BJ (cell line): Measurements from ENCODE around the gene MXD3. TPM values are rescaled to one million over a fixed set of nuclear protein-coding genes. Genes with fewer than 3 reads are reported as not detected.

Experiments used
- CTCF ChIA-PET: fragments of 350-600 bp; formaldehyde crosslinking; extraction: SDS; loops from one replicate; lab custom pipeline; 2021; ENCODE audit warnings: antibody characterized with exemption, inconsistent platforms; lab: Yijun Ruan, JAX
- POLR2A ChIA-PET: fragments of 300-600 bp; sonication (Branson Sonifier 250); formaldehyde crosslinking; extraction: SDS; loops from one replicate; lab custom pipeline; 2021; ENCODE audit warnings: antibody characterized with exemption; lab: Charles Lee
- DNase-seq: peaks from one replicate; pipeline ENCODE4 v3.0.0-alpha.2; 2011; ENCODE audit warnings: low read depth
- H3K27me3 ChIP-seq: 2 replicates; pipeline ENCODE4 v1.6.0; 2011; ENCODE audit warnings: low read length; ENCODE audit not compliant: control insufficient read depth, insufficient read depth
- H3K36me3 ChIP-seq: 2 replicates; pipeline ENCODE4 v1.5.1; 2011; ENCODE audit warnings: low read length; ENCODE audit not compliant: control insufficient read depth, insufficient read depth
- H3K4me3 ChIP-seq: 2 replicates; pipeline ENCODE4 v1.5.1; 2011; ENCODE audit warnings: low read depth, mild to moderate bottlenecking, control low read depth, low read length
- polyA plus RNA-seq: library from polyadenylated mRNA; depleted of rRNA; stranded (reverse); fragments of >200 nt; gene quantifications from 2 replicates; pipeline ENCODE4 v1.2.3, GENCODE V29; 2011
- TF ChIP-seq, protein P1 (sequence below): IDR thresholded peaks from 2 replicates; pipeline ENCODE4 v1.5.1; 2011; ENCODE audit warnings: low read depth, mild to moderate bottlenecking, control low read depth, inconsistent platforms, low read length, moderate library complexity; ENCODE audit not compliant: insufficient read depth

Gene MXD3
- polyA plus RNA-seq, 1 experiment = 18.1 TPM

GRCh38 chr5:177336603-177337494 is 25.2 kb upstream of the MXD3 start:
- TF ChIP-seq, protein P1, sequence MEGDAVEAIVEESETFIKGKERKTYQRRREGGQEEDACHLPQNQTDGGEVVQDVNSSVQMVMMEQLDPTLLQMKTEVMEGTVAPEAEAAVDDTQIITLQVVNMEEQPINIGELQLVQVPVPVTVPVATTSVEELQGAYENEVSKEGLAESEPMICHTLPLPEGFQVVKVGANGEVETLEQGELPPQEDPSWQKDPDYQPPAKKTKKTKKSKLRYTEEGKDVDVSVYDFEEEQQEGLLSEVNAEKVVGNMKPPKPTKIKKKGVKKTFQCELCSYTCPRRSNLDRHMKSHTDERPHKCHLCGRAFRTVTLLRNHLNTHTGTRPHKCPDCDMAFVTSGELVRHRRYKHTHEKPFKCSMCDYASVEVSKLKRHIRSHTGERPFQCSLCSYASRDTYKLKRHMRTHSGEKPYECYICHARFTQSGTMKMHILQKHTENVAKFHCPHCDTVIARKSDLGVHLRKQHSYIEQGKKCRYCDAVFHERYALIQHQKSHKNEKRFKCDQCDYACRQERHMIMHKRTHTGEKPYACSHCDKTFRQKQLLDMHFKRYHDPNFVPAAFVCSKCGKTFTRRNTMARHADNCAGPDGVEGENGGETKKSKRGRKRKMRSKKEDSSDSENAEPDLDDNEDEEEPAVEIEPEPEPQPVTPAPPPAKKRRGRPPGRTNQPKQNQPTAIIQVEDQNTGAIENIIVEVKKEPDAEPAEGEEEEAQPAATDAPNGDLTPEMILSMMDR = no peak
- ChIA-PET POLR2A (no interaction called here), CTCF (interaction anchor here (0.9 to 8.3 kb wide), 2 partner anchors 13 to 19 kb away, joined by 4 to 36 read pairs; no protein-coding TSS in a partner anchor)
- no peak for DNase-seq
- no peaks in the 10 kb centered on the region for H3K27me3 ChIP-seq
- no peak overlapping the region for H3K4me3 ChIP-seq
- H3K36me3 ChIP-seq = peaks cover 41% of the 10 kb centered on the region

DNA sequence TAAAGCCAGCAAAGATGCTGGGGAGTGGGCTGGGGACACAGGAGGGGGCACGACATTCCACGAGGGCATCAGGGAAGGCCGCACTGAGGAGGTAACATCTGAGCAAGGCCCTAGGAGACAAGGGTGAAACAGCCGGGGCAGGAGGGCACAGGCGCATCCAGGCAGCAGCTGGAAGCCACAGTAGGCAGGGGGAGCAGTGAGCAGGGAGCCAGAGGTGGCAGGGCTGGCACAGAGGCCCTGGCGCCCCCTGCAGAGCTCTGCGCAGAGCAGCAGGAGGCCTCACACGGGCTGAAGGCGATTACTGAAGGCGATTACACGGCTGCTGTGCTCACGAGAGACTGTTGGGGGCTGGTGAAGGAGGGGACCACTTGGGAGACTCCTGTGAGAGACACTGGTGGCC is 24.4 kb upstream of the MXD3 start:
- Histone ChIP-seq H3K36me3 (peaks cover 44% of the 10 kb centered on the region), H3K27me3 (no peaks in the 10 kb centered on the region), H3K4me3 (no peak overlapping the region)
- CTCF ChIA-PET = interaction anchor here (1.1 to 8.3 kb wide), 3 partner anchors 10 to 222 kb away, joined by 3 to 36 read pairs (median 3); no protein-coding TSS in a partner anchor
- POLR2A ChIA-PET = no interaction called here
- DNase-seq = no peak
- TF ChIP-seq, protein P1 = peak; percentile 39

GRCh38 chr5:177335701-177336065 is 24.0 kb upstream of the MXD3 start:
- TF ChIP-seq, protein P1 = no peak
- no peak for DNase-seq
- no peaks in the 10 kb centered on the region for H3K27me3 ChIP-seq
- ChIA-PET CTCF (interaction anchor here (1.1 to 8.3 kb wide), 3 partner anchors 10 to 222 kb away, joined by 3 to 36 read pairs (median 3); no protein-coding TSS in a partner anchor), POLR2A (no interaction called here)
- H3K36me3 ChIP-seq = peaks cover 47% of the 10 kb centered on the region
- H3K4me3 ChIP-seq = no peak overlapping the region

DNA sequence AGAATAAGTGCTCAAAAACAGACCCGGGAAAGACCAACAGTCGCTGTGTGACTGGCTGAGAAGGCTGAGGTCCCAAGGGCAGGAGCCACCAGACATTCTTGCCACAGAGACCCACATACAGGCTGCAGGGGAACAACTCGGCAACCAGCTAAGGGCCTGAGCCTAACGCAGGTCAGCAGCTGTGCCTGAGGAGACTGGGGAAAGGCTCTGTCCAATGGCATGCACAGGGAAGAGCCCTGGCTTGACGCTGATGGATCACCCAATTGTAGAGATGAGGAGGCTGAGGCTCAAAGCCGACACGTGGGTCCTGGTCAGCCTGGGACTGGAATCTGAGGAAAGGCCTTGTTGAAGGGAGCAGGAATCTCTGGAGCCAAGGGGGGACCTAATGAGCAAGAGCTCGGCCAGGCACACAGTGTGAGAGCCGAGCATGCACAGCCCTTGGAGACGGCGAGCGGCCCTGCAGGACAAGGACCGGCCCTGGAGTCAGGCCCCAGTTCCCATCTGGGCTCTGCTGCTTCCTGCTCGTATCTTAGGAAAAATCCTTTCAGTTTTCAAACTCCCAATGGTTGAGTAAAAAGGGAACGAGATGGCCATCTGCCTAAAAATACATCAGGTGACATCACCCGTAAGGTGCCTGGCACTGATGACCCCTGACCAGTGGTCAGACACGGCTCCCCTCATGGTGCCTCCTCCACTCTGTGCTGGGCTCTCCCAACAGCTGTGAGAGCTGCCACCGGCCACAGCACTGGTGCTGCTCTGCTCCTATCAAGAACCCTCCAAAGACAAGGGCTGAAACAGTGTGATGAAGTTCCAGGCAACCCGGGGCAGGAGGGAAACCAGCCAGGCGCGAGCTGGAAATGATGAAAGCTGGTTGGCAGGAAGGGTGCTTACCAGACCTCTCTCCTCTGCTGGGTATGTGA is 23.3 kb upstream of the MXD3 start:
- ChIA-PET POLR2A (no interaction called here), CTCF (interaction anchor here (0.5 to 8.3 kb wide), 5 partner anchors 11 to 221 kb away, joined by 3 to 36 read pairs (median 4); no protein-coding TSS in a partner anchor)
- Histone ChIP-seq H3K36me3 (peaks cover 47% of the 10 kb centered on the region), H3K4me3 (no peak overlapping the region), H3K27me3 (no peaks in the 10 kb centered on the region)
- TF ChIP-seq, protein P1 = no peak
- no peak for DNase-seq

- Histone ChIP-seq H3K4me3 (no peak overlapping the region), H3K36me3 (peaks cover 47% of the 10 kb centered on the region), H3K27me3 (no peaks in the 10 kb centered on the region)
- no peak for DNase-seq
- ChIA-PET POLR2A (no interaction called here), CTCF (interaction anchor here (0.5 to 8.3 kb wide), 3 partner anchors 16 to 122 kb away, joined by 4 to 36 read pairs (median 4); no protein-coding TSS in a partner anchor)
- TF ChIP-seq, protein P1 = no peak
These were observed 22.5 kb upstream of the MXD3 start for GRCh38 chr5:177334155-177334551.
